H1 (cell line): ENCODE data around the gene CAMTA1. TPM values are rescaled to one million over a fixed set of nuclear protein-coding genes. Genes with fewer than 3 reads are reported as not detected.

ENCODE experiments used
- CTCF ChIA-PET: fragments of 300-600 bp; sonication (Branson Sonifier 250); formaldehyde crosslinking; loops from one replicate; lab custom pipeline; 2021; ENCODE audit not compliant: partially characterized antibody; lab: Charles Lee
- POLR2A ChIA-PET: fragments of 300-600 bp; sonication (Branson Sonifier 250); formaldehyde crosslinking; loops from one replicate; lab custom pipeline; 2021; ENCODE audit warnings: inconsistent platforms; ENCODE audit not compliant: partially characterized antibody; lab: Charles Lee
- DNase-seq, 2 experiments: peaks; one replicate each; pipeline versions ENCODE4 v3.0.0 to v3.0.0-alpha.2; 2010 to 2022; ENCODE audit warnings: low spot score in 2 of 2, low read depth in 1 of 2, mixed read lengths in 1 of 2
- FAIRE-seq: peaks from 2 replicates; lab custom pipeline; 2011; peaks lifted over from hg19 to GRCh38; lab: Jason Lieb, UNC
- H2AFZ ChIP-seq: 2 replicates; pipeline ENCODE4 v1.8.1; 2012; ENCODE audit warnings: low read length, inconsistent platforms
- H2AK5ac ChIP-seq: 2 replicates; pipeline ENCODE4 v1.6.1; 2013; ENCODE audit warnings: low read depth, low read length
- H2BK120ac ChIP-seq: replicated peaks from 2 replicates; pipeline ENCODE3; 2013; ENCODE audit warnings: low read depth, low read length, inconsistent platforms
- H2BK12ac ChIP-seq: 2 replicates; pipeline ENCODE4 v1.6.1; 2013; ENCODE audit warnings: low read depth, low read length
- H2BK15ac ChIP-seq: 2 replicates; pipeline ENCODE4 v1.6.1; 2013; ENCODE audit warnings: low read length
- H2BK20ac ChIP-seq: 2 replicates; pipeline ENCODE4 v1.6.1; 2013; ENCODE audit warnings: low read length
- H2BK5ac ChIP-seq: 2 replicates; pipeline ENCODE4 v1.6.1; 2013; ENCODE audit warnings: low read depth, low read length
- H3K14ac ChIP-seq: 2 replicates; pipeline ENCODE4 v1.6.1; 2013; ENCODE audit warnings: inconsistent platforms; ENCODE audit not compliant: insufficient read length
- H3K18ac ChIP-seq: 2 replicates; pipeline ENCODE4 v1.6.1; 2013; ENCODE audit warnings: low read length; ENCODE audit errors: extremely low read depth
- H3K23ac ChIP-seq: 2 replicates; pipeline ENCODE4 v1.6.1; 2013; ENCODE audit warnings: inconsistent platforms; ENCODE audit not compliant: insufficient read length
- H3K23me2 ChIP-seq: 2 replicates; pipeline ENCODE4 v1.6.1; 2013; ENCODE audit warnings: low read depth, low read length
- H3K27ac ChIP-seq: 2 replicates; pipeline ENCODE4 v1.6.1; 2011; ENCODE audit warnings: low read depth, low read length, inconsistent platforms
- H3K27me3 ChIP-seq, 4 experiments: replicated peaks in 1 of 4; 1 replicate in 1 of 4; 2 replicates in 3 of 4; pipeline versions ENCODE4 v1.6.1 to v1.8.1; 2011 to 2013; ENCODE audit warnings: low read length in 3 of 4, mild to moderate bottlenecking in 3 of 4, inconsistent platforms in 2 of 4, mixed read lengths in 2 of 4, moderate library complexity in 1 of 4; ENCODE audit not compliant: control insufficient read depth in 3 of 4, insufficient read depth in 3 of 4; ENCODE audit errors: extremely low read depth in 1 of 4
- H3K36me3 ChIP-seq, 4 experiments: 2 replicates each; pipeline versions ENCODE4 v1.6.1 to v1.8.1; 2011 to 2013; ENCODE audit warnings: mild to moderate bottlenecking in 4 of 4, low read length in 3 of 4, moderate library complexity in 2 of 4, control low read depth in 1 of 4, inconsistent platforms in 1 of 4; ENCODE audit not compliant: insufficient read depth in 4 of 4, control insufficient read depth in 2 of 4
- H3K4ac ChIP-seq: replicated peaks from 2 replicates; pipeline ENCODE3; 2013; ENCODE audit warnings: low read length, low read depth, mixed read lengths, inconsistent platforms; ENCODE audit not compliant: insufficient read length
- H3K4me1 ChIP-seq, 4 experiments: replicated peaks in 1 of 4; 1 replicate in 1 of 4; 2 replicates in 3 of 4; pipeline versions ENCODE4 v1.6.1 to v1.8.1; 2011 to 2013; ENCODE audit warnings: low read length in 3 of 4, inconsistent platforms in 2 of 4, mixed read lengths in 1 of 4; ENCODE audit not compliant: insufficient read depth in 4 of 4, control insufficient read depth in 3 of 4
- H3K4me2 ChIP-seq, 2 experiments: 2 replicates each; pipeline versions ENCODE4 v1.6.1 to v1.8.1; 2011 to 2013; ENCODE audit warnings: low read depth in 2 of 2, low read length in 2 of 2, control low read depth in 1 of 2, inconsistent platforms in 1 of 2, mild to moderate bottlenecking in 1 of 2; ENCODE audit not compliant: insufficient read depth in 1 of 2
- H3K4me3 ChIP-seq, 4 experiments: fragments of 200-600, 300-600 bp in 1 of 4; sonication (generic), shearing (Covaris generic), sonication (Bioruptor Twin) in 1 of 4; 2 replicates each; pipeline versions ENCODE4 v1.5.1 to v1.8.1; 2011 to 2016; ENCODE audit warnings: low read length in 4 of 4, low read depth in 3 of 4, control low read depth in 2 of 4, inconsistent platforms in 2 of 4, mild to moderate bottlenecking in 2 of 4, mixed read lengths in 1 of 4, moderate library complexity in 1 of 4; ENCODE audit not compliant: insufficient read depth in 2 of 4; ENCODE audit errors: extremely low read depth in 1 of 4
- H3K56ac ChIP-seq: replicated peaks from 2 replicates; pipeline ENCODE3; 2013; ENCODE audit warnings: low read depth, mild to moderate bottlenecking, mixed read lengths, low read length, inconsistent platforms; ENCODE audit not compliant: insufficient read length
- H3K79me1 ChIP-seq: 2 replicates; pipeline ENCODE4 v1.6.1; 2013; ENCODE audit warnings: low read depth, low read length, control low read depth
- H3K79me2 ChIP-seq, 2 experiments: 2 replicates each; pipeline versions ENCODE4 v1.6.1 to v1.8.1; 2012 to 2013; ENCODE audit warnings: low read length in 2 of 2, mild to moderate bottlenecking in 2 of 2, inconsistent platforms in 1 of 2; ENCODE audit not compliant: insufficient read depth in 2 of 2, control insufficient read depth in 1 of 2
- H3K9ac ChIP-seq, 4 experiments: replicated peaks in 1 of 4; 1 replicate in 1 of 4; 2 replicates in 3 of 4; pipeline versions ENCODE4 v1.6.1 to v1.8.1; 2011 to 2013; ENCODE audit warnings: low read depth in 3 of 4, low read length in 3 of 4, control low read depth in 2 of 4, mild to moderate bottlenecking in 2 of 4, moderate library complexity in 2 of 4, inconsistent platforms in 1 of 4; ENCODE audit errors: extremely low read depth in 1 of 4
- H3K9me3 ChIP-seq, 2 experiments: 2 replicates each; pipeline versions ENCODE4 v1.6.1 to v1.8.1; 2012 to 2013; ENCODE audit warnings: mild to moderate bottlenecking in 2 of 2, moderate library complexity in 2 of 2, control low read depth in 1 of 2, inconsistent platforms in 1 of 2, low read depth in 1 of 2, low read length in 1 of 2, mixed read lengths in 1 of 2; ENCODE audit not compliant: insufficient read depth in 2 of 2
- H4K20me1 ChIP-seq, 2 experiments: replicated peaks in 1 of 2; 2 replicates each; pipeline versions ENCODE3 to v1.8.1; 2011 to 2013; ENCODE audit warnings: inconsistent platforms in 2 of 2, low read length in 2 of 2, mild to moderate bottlenecking in 1 of 2; ENCODE audit not compliant: insufficient read depth in 2 of 2, control insufficient read depth in 1 of 2
- H4K5ac ChIP-seq: 2 replicates; pipeline ENCODE4 v1.6.1; 2013; ENCODE audit warnings: low read length, low read depth, mixed read lengths, inconsistent platforms; ENCODE audit not compliant: insufficient read length
- H4K8ac ChIP-seq: 2 replicates; pipeline ENCODE4 v1.8.0; 2013; ENCODE audit warnings: mild to moderate bottlenecking, moderate library complexity, low read length, inconsistent platforms; ENCODE audit not compliant: insufficient read depth; ENCODE audit errors: extremely low read depth
- H4K91ac ChIP-seq: replicated peaks from 2 replicates; pipeline ENCODE3; 2013; ENCODE audit warnings: low read length, mixed read lengths, inconsistent platforms; ENCODE audit not compliant: insufficient read length
- BCL11A ChIP-seq, 2 experiments: IDR thresholded peaks; one replicate each; pipeline ENCODE4 v1.6.1; 2011; ENCODE audit warnings: low read depth in 2 of 2, low read length in 2 of 2, mild to moderate bottlenecking in 2 of 2
- CBX5 ChIP-seq: fragments of 300-800, 300-1000 bp; sonication (generic); IDR thresholded peaks from 2 replicates; pipeline ENCODE4 v1.7.1; 2016; ENCODE audit warnings: antibody characterized with exemption, low read length, low read depth
- CEBPB ChIP-seq: IDR thresholded peaks from 2 replicates; pipeline ENCODE4 v1.6.1; 2012; ENCODE audit warnings: low read depth, low read length
- GTF2F1 ChIP-seq: IDR thresholded peaks from 2 replicates; pipeline ENCODE4 v1.6.1; 2012; ENCODE audit warnings: low read depth, low read length, improper control_type of control experiment, borderline replicate concordance
- HDAC2 ChIP-seq, 2 experiments: fragments of 300-600 bp in 1 of 2; sonication (generic) in 1 of 2; IDR thresholded peaks; 2 replicates each; pipeline ENCODE4 v1.6.1; 2011 to 2012; ENCODE audit warnings: low read depth in 2 of 2, low read length in 2 of 2, mild to moderate bottlenecking in 2 of 2, moderate library complexity in 2 of 2, borderline replicate concordance in 1 of 2, inconsistent platforms in 1 of 2
- KDM4A ChIP-seq: IDR thresholded peaks from one replicate; pipeline ENCODE4 v1.7.1; 2012; ENCODE audit warnings: low read depth, mild to moderate bottlenecking, moderate library complexity, low read length, inconsistent platforms; ENCODE audit not compliant: severe bottlenecking
- KDM5A ChIP-seq: fragments of 200-600 bp; IDR thresholded peaks from 2 replicates; pipeline ENCODE4 v1.7.1; 2012; ENCODE audit warnings: mild to moderate bottlenecking, low read length, inconsistent platforms, mixed read lengths
- RFX5 ChIP-seq: IDR thresholded peaks from 2 replicates; pipeline ENCODE4 v1.6.1; 2011; ENCODE audit warnings: low read depth, low read length, improper control_type of control experiment, borderline replicate concordance
- TAF1 ChIP-seq: IDR thresholded peaks from 2 replicates; pipeline ENCODE4 v1.6.1; 2011; ENCODE audit warnings: mild to moderate bottlenecking, low read depth, low read length
- TEAD4 ChIP-seq: IDR thresholded peaks from 2 replicates; pipeline ENCODE4 v1.6.1; 2012; ENCODE audit warnings: low read depth, low read length, inconsistent platforms, mixed read lengths
- WGBS, 2 experiments: shearing (Covaris generic) in 1 of 2; methylation state at CpG; one replicate each; pipeline versions ENCODE4 v1.1.6 to v1.1.7; 2013 to 2015; ENCODE audit warnings: low lambda C conversion rate in 2 of 2, mixed read lengths in 2 of 2, inconsistent platforms in 1 of 2, low coverage in 1 of 2, missing lambda C conversion rate in 1 of 2; ENCODE audit not compliant: insufficient replicate concordance in 2 of 2, insufficient coverage in 1 of 2, insufficient read length in 1 of 2; ENCODE audit errors: extremely low coverage in 1 of 2, missing lambda C conversion rate in 1 of 2; 5-methylcytosine and 5-hydroxymethylcytosine counted together
- polyA plus RNA-seq, 7 experiments: library from polyadenylated mRNA; depleted of rRNA in 3 of 7; stranded (reverse) in 5 of 7; unstranded in 2 of 7; fragments of >200 nt in 5 of 7; fragments of 200-250 nt in 2 of 7; gene quantifications; 1 replicate in 5 of 7; 2 replicates in 1 of 7; 4 replicates in 1 of 7; pipeline versions ENCODE4 v1.2.1 to v1.2.3, GENCODE V29; 2011 to 2013; ENCODE audit warnings: missing spikeins in 2 of 7, mixed read lengths in 2 of 7
- total RNA-seq: library from RNA; stranded (reverse); fragmentation: NEBNext Ultra II Directional; extraction: Animal tissue kit (Norgen Biotek cat#: 25700); gene quantifications from 2 replicates; pipeline ENCODE4 v1.2.1, GENCODE V29; 2021

The CAMTA1 gene
- total and polyA plus RNA-seq, 2 of the 8 experiments (the other 6 are each of a cell fraction or from before 2014, with no cell fraction given), result 65.0 to 119 TPM

GRCh38 chr1:7698641-7699040, 913.4 kb downstream of the CAMTA1 start:
- H3K56ac ChIP-seq, result no peak overlapping the region
- no peak overlapping the region for H3K14ac ChIP-seq
- no peak overlapping the region for H3K4ac ChIP-seq
- no peak for DNase-seq
- no peak overlapping the region for H3K18ac ChIP-seq
- WGBS, 2 experiments, result 86% methylated on average over 7 of the region's 7 CpGs; no CpG with 5 or more reads in 1 of the 2 experiments
- no peak overlapping the region for H2BK5ac ChIP-seq
- no peak overlapping the region for H2BK12ac ChIP-seq
- H3K4me1 ChIP-seq, result peaks cover 2 to 14% (median 9%) of the 10 kb centered on the region in 4 experiments; a peak in 5 of 7 replicates
- H4K91ac ChIP-seq, result no peak overlapping the region
- H4K8ac ChIP-seq, result no peak overlapping the region
- no peak overlapping the region for H2BK15ac ChIP-seq
- H3K23me2 ChIP-seq, result no peaks in the 10 kb centered on the region; the same call in 1 of the 2 replicates
- peaks cover 0 to 15% (median 12%) of the 10 kb centered on the region in 4 experiments; a peak in 5 of 7 replicates for H3K27me3 ChIP-seq
- FAIRE-seq, result no peak
- POLR2A ChIA-PET, result interaction anchor here (1.4 kb wide), 1 partner anchor 18 kb away, joined by 6 read pairs; no protein-coding TSS in a partner anchor
- H3K79me2 ChIP-seq, result no peaks in the 10 kb centered on the region
- H2AK5ac ChIP-seq, result no peak overlapping the region
- H4K5ac ChIP-seq, result no peak overlapping the region
- H2AFZ ChIP-seq, result no peak overlapping the region
- TF ChIP-seq CEBPB (no peak), CBX5 (no peak), KDM4A (no peak), KDM5A (no peak), HDAC2 (IDR thresholded peaks at IDR 0.05; ENCODE audit: borderline replicate concordance in 1 of 2, low read depth in 2 of 2, low read length in 2 of 2) (no peak), TAF1 (no peak), TEAD4 (no peak), BCL11A (IDR thresholded peaks at IDR 0.05; ENCODE audit: low read depth in 2 of 2, low read length in 2 of 2) (no peak), GTF2F1 (no peak), RFX5 (no peak)
- TF ChIP-seq, all 59 proteins: peak for 0
- H3K36me3 ChIP-seq, result no peaks in the 10 kb centered on the region
- peaks cover 0 to 1% of the 10 kb centered on the region in 2 experiments for H4K20me1 ChIP-seq
- no peak overlapping the region for H3K9ac ChIP-seq
- no peak overlapping the region for H2BK20ac ChIP-seq
- H3K79me1 ChIP-seq, result no peaks in the 10 kb centered on the region
- CTCF ChIA-PET, result interaction anchor here (7.4 kb wide), 1 partner anchor 29 kb away, joined by 44 read pairs; no protein-coding TSS in a partner anchor
- no peak overlapping the region for H2BK120ac ChIP-seq
- peaks cover 3% of the 10 kb centered on the region in 2 experiments; a peak in 1 of 4 replicates for H3K9me3 ChIP-seq
- no peak overlapping the region for H3K27ac ChIP-seq
- H3K4me2 ChIP-seq, result no peak overlapping the region
- H3K4me3 ChIP-seq, result no peak overlapping the region
- no peak overlapping the region for H3K23ac ChIP-seq
